ENCODE measurements around the gene L2HGDH. TPM values are rescaled to one million over a fixed set of nuclear protein-coding genes. Genes with fewer than 3 reads are reported as not detected.

L2HGDH gene
- total and polyA plus RNA-seq, 2 donors from 2014 or later: 11.1 to 12.5 TPM

DNA sequence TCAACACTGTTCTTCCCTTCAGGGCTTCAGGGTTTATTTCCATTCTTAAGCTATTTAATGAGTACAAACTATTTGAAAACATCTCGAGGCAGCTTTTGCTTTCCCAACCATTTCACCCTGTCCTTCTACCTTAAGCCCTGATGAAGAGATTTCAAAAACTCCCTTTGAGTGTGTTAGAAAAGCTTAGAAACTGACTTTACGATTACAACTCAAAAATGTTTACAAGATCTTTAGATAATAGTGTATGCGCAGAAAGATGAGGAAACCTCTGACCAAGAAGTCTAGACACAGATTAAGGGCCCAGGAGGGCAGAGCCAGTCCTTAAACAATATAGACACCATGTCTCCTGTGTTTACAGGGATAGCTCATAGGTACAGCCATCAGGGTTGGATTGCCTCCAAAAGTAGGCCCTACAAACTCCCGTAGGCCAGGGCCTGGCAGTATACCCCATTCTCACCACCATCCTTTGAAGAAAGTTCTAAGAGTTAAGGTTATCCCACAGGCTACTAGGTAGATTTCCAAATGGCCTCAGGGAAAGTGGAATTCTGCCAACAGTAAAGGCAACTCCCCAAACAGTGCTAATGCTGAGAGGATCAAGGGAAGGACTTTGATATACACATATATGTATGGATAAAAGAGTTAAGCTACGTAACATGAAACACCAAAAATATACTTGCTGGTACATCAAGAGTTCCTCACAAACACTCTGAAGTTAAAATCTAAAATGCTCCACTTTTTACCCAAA, 69.3 kb downstream of the L2HGDH start:
- DNase-seq: no peak
- Histone ChIP-seq H3K27ac (ENCODE audit: low read depth in 2 of 2, low read length in 2 of 2) (no peak overlapping the region), H3K27me3 (ENCODE audit: control insufficient read depth, insufficient read depth, low read length) (no peaks in the 10 kb centered on the region), H3K9ac (ENCODE audit: low read length in 3 of 3) (no peak overlapping the region), H3K36me3 (ENCODE audit: control insufficient read depth in 2 of 3, insufficient read depth in 3 of 3, low read length in 3 of 3) (peaks cover 0 to 6% (median 0%) of the 10 kb centered on the region in 3 donors), H3K9me3 (ENCODE audit: control insufficient read depth in 2 of 3, insufficient read depth in 1 of 3, low read length in 3 of 3) (no peaks in the 10 kb centered on the region), H3K4me1 (ENCODE audit: control insufficient read depth in 2 of 3, insufficient read depth in 2 of 3, low read depth in 1 of 3, low read length in 3 of 3) (no peaks in the 10 kb centered on the region), H3K4me3 (ENCODE audit: low read length in 3 of 3) (no peak overlapping the region)
- TF ChIP-seq CTCF (IDR thresholded peaks at IDR 0.05; ENCODE audit: borderline replicate concordance, extremely low read depth, insufficient read depth): no peak
- no peak for FAIRE-seq
- intact Hi-C loops (cut with DNase I): no loop called here

DNA sequence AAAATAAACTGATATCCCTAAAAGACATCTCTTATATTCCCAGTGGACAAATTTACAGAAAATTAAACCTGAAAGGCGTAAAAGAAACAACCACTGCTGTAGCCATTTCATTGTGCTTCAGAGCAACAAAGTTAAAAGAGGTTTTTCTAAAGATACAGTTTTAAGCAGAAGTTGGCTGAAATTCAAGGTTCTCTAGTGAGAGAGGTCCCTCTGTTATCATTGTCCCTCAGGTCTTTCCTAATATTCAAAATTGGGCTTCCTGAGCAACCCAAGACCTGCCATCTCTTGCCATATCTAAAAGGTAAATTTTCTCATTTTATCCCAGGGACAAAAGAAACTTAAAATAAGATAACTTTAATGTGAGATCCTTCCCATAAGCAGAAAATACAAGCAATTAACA, 69.9 kb downstream of the L2HGDH start:
- H3K9ac ChIP-seq (ENCODE audit: low read length in 3 of 3): no peak overlapping the region
- no peaks in the 10 kb centered on the region for H3K9me3 ChIP-seq (ENCODE audit: control insufficient read depth in 2 of 3, insufficient read depth in 1 of 3, low read length in 3 of 3)
- intact Hi-C loops (cut with DNase I): no loop called here
- no peaks in the 10 kb centered on the region for H3K27me3 ChIP-seq (ENCODE audit: control insufficient read depth, insufficient read depth, low read length)
- peaks cover 0 to 6% (median 0%) of the 10 kb centered on the region in 3 donors for H3K36me3 ChIP-seq (ENCODE audit: control insufficient read depth in 2 of 3, insufficient read depth in 3 of 3, low read length in 3 of 3)
- DNase-seq (no peak), FAIRE-seq (no peak)
- no peak overlapping the region for H3K27ac ChIP-seq (ENCODE audit: low read depth in 2 of 2, low read length in 2 of 2)
- no peak overlapping the region for H3K4me3 ChIP-seq (ENCODE audit: low read length in 3 of 3)
- no peak for TF ChIP-seq CTCF (IDR thresholded peaks at IDR 0.05; ENCODE audit: borderline replicate concordance, extremely low read depth, insufficient read depth)
- H3K4me1 ChIP-seq (ENCODE audit: control insufficient read depth in 2 of 3, insufficient read depth in 2 of 3, low read depth in 1 of 3, low read length in 3 of 3): no peaks in the 10 kb centered on the region

- Histone ChIP-seq H3K9ac (ENCODE audit: low read length in 3 of 3) (no peak overlapping the region), H3K9me3 (ENCODE audit: control insufficient read depth in 2 of 3, insufficient read depth in 1 of 3, low read length in 3 of 3) (no peaks in the 10 kb centered on the region), H3K4me1 (ENCODE audit: control insufficient read depth in 2 of 3, insufficient read depth in 2 of 3, low read depth in 1 of 3, low read length in 3 of 3) (no peaks in the 10 kb centered on the region), H3K27ac (ENCODE audit: low read depth in 2 of 2, low read length in 2 of 2) (no peak overlapping the region), H3K27me3 (ENCODE audit: control insufficient read depth, insufficient read depth, low read length) (no peaks in the 10 kb centered on the region), H3K36me3 (ENCODE audit: control insufficient read depth in 2 of 3, insufficient read depth in 3 of 3, low read length in 3 of 3) (no peaks in the 10 kb centered on the region), H3K4me3 (ENCODE audit: low read length in 3 of 3) (no peak overlapping the region)
- intact Hi-C loops (cut with DNase I): no loop called here
- DNase-seq (no peak), FAIRE-seq (no peak)
- no peak for TF ChIP-seq CTCF (IDR thresholded peaks at IDR 0.05; ENCODE audit: borderline replicate concordance, extremely low read depth, insufficient read depth)
Observed at GRCh38 chr14:50237427-50237826, 74.6 kb downstream of the L2HGDH start.

DNA sequence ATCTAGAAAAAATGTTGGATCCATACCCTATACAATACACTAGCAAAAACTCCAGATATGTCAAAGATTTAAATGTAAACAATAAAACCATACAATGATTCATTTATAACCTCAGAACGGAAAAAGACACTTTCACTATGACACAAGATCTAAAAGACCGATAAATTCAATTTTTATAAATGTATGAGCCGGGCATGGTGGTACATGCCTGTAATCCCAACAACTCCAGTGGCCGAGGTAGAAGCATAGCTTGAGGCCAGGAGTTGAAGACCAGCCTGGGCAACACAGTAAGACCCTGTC, 78.1 kb downstream of the L2HGDH start:
- Histone ChIP-seq H3K27ac (ENCODE audit: low read depth in 2 of 2, low read length in 2 of 2) (no peak overlapping the region), H3K4me1 (ENCODE audit: control insufficient read depth in 2 of 3, insufficient read depth in 2 of 3, low read depth in 1 of 3, low read length in 3 of 3) (peaks cover 3 to 5% (median 4%) of the 10 kb centered on the region in 3 donors), H3K36me3 (ENCODE audit: control insufficient read depth in 2 of 3, insufficient read depth in 3 of 3, low read length in 3 of 3) (no peaks in the 10 kb centered on the region), H3K4me3 (ENCODE audit: low read length in 3 of 3) (no peak overlapping the region), H3K27me3 (ENCODE audit: control insufficient read depth, insufficient read depth, low read length) (no peaks in the 10 kb centered on the region), H3K9ac (ENCODE audit: low read length in 3 of 3) (no peak overlapping the region), H3K9me3 (ENCODE audit: control insufficient read depth in 2 of 3, insufficient read depth in 1 of 3, low read length in 3 of 3) (no peaks in the 10 kb centered on the region)
- TF ChIP-seq CTCF (IDR thresholded peaks at IDR 0.05; ENCODE audit: borderline replicate concordance, extremely low read depth, insufficient read depth): no peak
- DNase-seq (no peak), FAIRE-seq (no peak)
- intact Hi-C loops (cut with DNase I): no loop called here
